Panc1 (cell line): ENCODE results near the gene CATSPERD. TPM values are rescaled to one million over a fixed set of nuclear protein-coding genes. Genes with fewer than 3 reads are reported as not detected.

ENCODE experiments used
- ATAC-seq: fragments of 200-7000 bp; cut with Tn5 transposase; 2 replicates; pipeline ENCODE4 v1.9.1; 2020; ENCODE audit warnings: mild to moderate bottlenecking, moderate library complexity
- BruUV-seq: library from RNA; stranded (reverse); fragments of 400-500 nt; replicated peaks from 2 replicates; lab custom pipeline; 2021; lab: Mats Ljungman, UMichigan
- CTCF ChIA-PET: fragments of 300-600 bp; sonication (Branson Sonifier 250); formaldehyde crosslinking; loops from one replicate; lab custom pipeline; 2022; ENCODE audit warnings: antibody characterized with exemption; lab: Charles Lee
- POLR2A ChIA-PET: fragments of 300-600 bp; sonication (Branson Sonifier 250); formaldehyde crosslinking; loops from one replicate; lab custom pipeline; 2022; ENCODE audit warnings: antibody characterized with exemption; lab: Charles Lee
- DNase-seq: peaks from one replicate; pipeline ENCODE4 v3.0.0-alpha.2; 2010; ENCODE audit warnings: low read depth, low spot score
- H3K27ac ChIP-seq: 2 replicates; pipeline ENCODE4 v1.5.1; 2011; ENCODE audit warnings: mild to moderate bottlenecking, low read length, inconsistent platforms
- H3K27me3 ChIP-seq: fragments of 200-500 bp; sonication (Bioruptor generic); 2 replicates; pipeline ENCODE4 v1.6.0; 2014; ENCODE audit warnings: low read length, inconsistent platforms; ENCODE audit not compliant: control insufficient read depth, insufficient read depth
- H3K36me3 ChIP-seq: fragments of 200-500 bp; sonication (Bioruptor generic); 2 replicates; pipeline ENCODE4 v1.5.1; 2014; ENCODE audit warnings: inconsistent platforms, mild to moderate bottlenecking, low read length, moderate library complexity; ENCODE audit not compliant: control insufficient read depth, insufficient read depth
- H3K4me1 ChIP-seq: 2 replicates; pipeline ENCODE4 v1.5.1; 2011; ENCODE audit warnings: inconsistent platforms, mild to moderate bottlenecking, low read length, moderate library complexity; ENCODE audit not compliant: control insufficient read depth, insufficient read depth
- H3K4me3 ChIP-seq, 2 experiments: 2 replicates each; pipeline ENCODE4 v1.5.1; 2011 to 2012; ENCODE audit warnings: low read depth in 2 of 2, low read length in 2 of 2, mild to moderate bottlenecking in 2 of 2, inconsistent platforms in 1 of 2, moderate library complexity in 1 of 2
- H3K9me3 ChIP-seq: fragments of 200-500 bp; sonication (Bioruptor generic); 2 replicates; pipeline ENCODE4 v1.5.1; 2014; ENCODE audit warnings: low read depth, mild to moderate bottlenecking, inconsistent platforms, low read length, moderate library complexity; ENCODE audit not compliant: control insufficient read depth, insufficient read depth
- POLR2AphosphoS5 ChIP-seq: IDR thresholded peaks from 2 replicates; pipeline ENCODE4 v1.6.1; 2012; ENCODE audit warnings: mild to moderate bottlenecking, low read depth, low read length, moderate library complexity
- SIN3A ChIP-seq: IDR thresholded peaks from 2 replicates; pipeline ENCODE4 v1.6.1; 2012; ENCODE audit warnings: low read depth, mild to moderate bottlenecking, low read length, moderate library complexity, borderline replicate concordance; ENCODE audit not compliant: insufficient read depth
- TCF7L2 ChIP-seq: IDR thresholded peaks from 2 replicates; pipeline ENCODE4 v1.6.1; 2011; ENCODE audit warnings: mild to moderate bottlenecking, low read depth, low read length, inconsistent platforms
- in situ Hi-C: cut with HindIII; loops from 2 replicates; pipeline ENCODE4 v1.10.0; 2016; ENCODE audit warnings: low sequenced_read_pairs, low pct_unique_long_range_greater_than_20kb
- intact Hi-C: fragments of 100-400 bp; cut with micrococcal nuclease; formaldehyde crosslinking; loops from one replicate; pipeline ENCODE4 v1.10.0; 2022; ENCODE audit not compliant: unreplicated experiment
- total RNA-seq: library from RNA; stranded (reverse); gene quantifications from one replicate; pipeline ENCODE4 v1.2.1, GENCODE V29; 2021; ENCODE audit not compliant: unreplicated experiment
- TF ChIP-seq, protein P1 (sequence below): fragments of 450-650 bp; IDR thresholded peaks from 2 replicates; pipeline ENCODE4 v1.5.1; 2017; ENCODE audit warnings: mild to moderate bottlenecking
- TF ChIP-seq, protein P2 (sequence below), 2 experiments: IDR thresholded peaks; 2 replicates each; pipeline ENCODE4 v1.6.1; 2011 to 2012; ENCODE audit warnings: low read depth in 2 of 2, control low read depth in 1 of 2, low read length in 1 of 2, mild to moderate bottlenecking in 1 of 2, moderate library complexity in 1 of 2; ENCODE audit not compliant: insufficient read depth in 1 of 2

The CATSPERD gene
- total RNA-seq, 1 experiment from 2014 or later: 0.08 TPM

DNA sequence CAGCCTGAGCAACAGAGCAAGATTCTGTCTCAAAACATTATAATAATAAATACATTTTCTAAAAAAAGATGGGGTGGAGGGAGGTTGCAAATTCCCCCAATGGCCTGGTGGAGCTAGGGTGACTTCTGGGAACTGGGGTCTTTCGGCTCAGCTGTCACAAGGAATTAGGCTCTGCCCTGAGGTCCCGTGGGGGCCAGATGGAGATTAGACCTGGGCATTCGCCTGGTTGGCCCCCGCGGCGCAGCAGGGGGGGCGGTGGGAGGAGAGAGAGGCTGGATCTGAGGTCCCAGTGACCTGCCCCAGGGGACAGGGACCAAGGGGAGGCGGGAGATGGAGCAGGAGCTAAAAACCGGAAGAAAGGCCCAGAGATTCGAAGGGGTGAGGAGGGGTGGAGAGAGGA lies 104.3 kb downstream of the CATSPERD start:
- POLR2A ChIA-PET: interaction anchor here (0.5 kb wide), 1 partner anchor 106 kb away, joined by 3 read pairs; no protein-coding TSS in a partner anchor
- in situ Hi-C loops: no loop called here
- TF ChIP-seq, protein P1, sequence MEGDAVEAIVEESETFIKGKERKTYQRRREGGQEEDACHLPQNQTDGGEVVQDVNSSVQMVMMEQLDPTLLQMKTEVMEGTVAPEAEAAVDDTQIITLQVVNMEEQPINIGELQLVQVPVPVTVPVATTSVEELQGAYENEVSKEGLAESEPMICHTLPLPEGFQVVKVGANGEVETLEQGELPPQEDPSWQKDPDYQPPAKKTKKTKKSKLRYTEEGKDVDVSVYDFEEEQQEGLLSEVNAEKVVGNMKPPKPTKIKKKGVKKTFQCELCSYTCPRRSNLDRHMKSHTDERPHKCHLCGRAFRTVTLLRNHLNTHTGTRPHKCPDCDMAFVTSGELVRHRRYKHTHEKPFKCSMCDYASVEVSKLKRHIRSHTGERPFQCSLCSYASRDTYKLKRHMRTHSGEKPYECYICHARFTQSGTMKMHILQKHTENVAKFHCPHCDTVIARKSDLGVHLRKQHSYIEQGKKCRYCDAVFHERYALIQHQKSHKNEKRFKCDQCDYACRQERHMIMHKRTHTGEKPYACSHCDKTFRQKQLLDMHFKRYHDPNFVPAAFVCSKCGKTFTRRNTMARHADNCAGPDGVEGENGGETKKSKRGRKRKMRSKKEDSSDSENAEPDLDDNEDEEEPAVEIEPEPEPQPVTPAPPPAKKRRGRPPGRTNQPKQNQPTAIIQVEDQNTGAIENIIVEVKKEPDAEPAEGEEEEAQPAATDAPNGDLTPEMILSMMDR: no peak
- TF ChIP-seq POLR2AphosphoS5 (no peak), SIN3A (no peak), TCF7L2 (no peak)
- TF ChIP-seq, protein P2, sequence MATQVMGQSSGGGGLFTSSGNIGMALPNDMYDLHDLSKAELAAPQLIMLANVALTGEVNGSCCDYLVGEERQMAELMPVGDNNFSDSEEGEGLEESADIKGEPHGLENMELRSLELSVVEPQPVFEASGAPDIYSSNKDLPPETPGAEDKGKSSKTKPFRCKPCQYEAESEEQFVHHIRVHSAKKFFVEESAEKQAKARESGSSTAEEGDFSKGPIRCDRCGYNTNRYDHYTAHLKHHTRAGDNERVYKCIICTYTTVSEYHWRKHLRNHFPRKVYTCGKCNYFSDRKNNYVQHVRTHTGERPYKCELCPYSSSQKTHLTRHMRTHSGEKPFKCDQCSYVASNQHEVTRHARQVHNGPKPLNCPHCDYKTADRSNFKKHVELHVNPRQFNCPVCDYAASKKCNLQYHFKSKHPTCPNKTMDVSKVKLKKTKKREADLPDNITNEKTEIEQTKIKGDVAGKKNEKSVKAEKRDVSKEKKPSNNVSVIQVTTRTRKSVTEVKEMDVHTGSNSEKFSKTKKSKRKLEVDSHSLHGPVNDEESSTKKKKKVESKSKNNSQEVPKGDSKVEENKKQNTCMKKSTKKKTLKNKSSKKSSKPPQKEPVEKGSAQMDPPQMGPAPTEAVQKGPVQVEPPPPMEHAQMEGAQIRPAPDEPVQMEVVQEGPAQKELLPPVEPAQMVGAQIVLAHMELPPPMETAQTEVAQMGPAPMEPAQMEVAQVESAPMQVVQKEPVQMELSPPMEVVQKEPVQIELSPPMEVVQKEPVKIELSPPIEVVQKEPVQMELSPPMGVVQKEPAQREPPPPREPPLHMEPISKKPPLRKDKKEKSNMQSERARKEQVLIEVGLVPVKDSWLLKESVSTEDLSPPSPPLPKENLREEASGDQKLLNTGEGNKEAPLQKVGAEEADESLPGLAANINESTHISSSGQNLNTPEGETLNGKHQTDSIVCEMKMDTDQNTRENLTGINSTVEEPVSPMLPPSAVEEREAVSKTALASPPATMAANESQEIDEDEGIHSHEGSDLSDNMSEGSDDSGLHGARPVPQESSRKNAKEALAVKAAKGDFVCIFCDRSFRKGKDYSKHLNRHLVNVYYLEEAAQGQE (IDR thresholded peaks at IDR 0.05; ENCODE audit: insufficient read depth in 1 of 2, low read depth in 2 of 2, low read length in 1 of 2): no peak
- H3K4me3 ChIP-seq: no peak overlapping the region
- no peaks in the 10 kb centered on the region for H3K9me3 ChIP-seq
- no peaks in the 10 kb centered on the region for H3K27me3 ChIP-seq
- peaks cover 8% of the 10 kb centered on the region for H3K4me1 ChIP-seq
- no TSS peak for BruUV-seq
- ATAC-seq: no peak
- intact Hi-C loops: no loop called here
- no peak for DNase-seq
- CTCF ChIA-PET: interaction anchor here (0.5 to 1.4 kb wide), 4 partner anchors 20 to 75 kb away, joined by 5 to 16 read pairs (median 10); partner anchors contain the start of gene NRTN
- no peaks in the 10 kb centered on the region for H3K36me3 ChIP-seq
- no peak overlapping the region for H3K27ac ChIP-seq

DNA sequence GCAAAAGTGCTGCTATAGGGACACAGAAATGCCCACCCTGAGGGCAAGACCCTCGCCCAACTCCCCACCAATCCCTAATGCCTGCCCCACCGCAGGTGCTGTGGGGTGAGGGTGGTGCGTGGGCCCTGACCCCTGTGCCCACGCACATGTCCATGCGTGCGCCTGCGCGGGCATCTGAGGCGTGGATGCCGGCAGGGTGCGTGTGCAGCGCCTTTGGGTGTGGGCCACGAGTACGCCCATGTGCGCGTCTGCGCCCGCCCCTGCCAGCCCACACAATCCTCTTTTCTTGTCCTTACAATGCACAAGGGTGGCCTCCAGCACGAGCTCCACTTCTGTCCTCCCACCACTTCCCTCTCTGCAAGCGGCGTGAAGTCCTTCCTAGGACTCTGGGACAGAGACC lies 104.7 kb downstream of the CATSPERD start:
- no TSS peak for BruUV-seq
- H3K4me1 ChIP-seq: peaks cover 8% of the 10 kb centered on the region

More for the DNA sequence above, 104.7 kb downstream of the CATSPERD start:
- intact Hi-C loops (no loop called here), in situ Hi-C loops (no loop called here)
- TF ChIP-seq, protein P1: no peak
- TF ChIP-seq POLR2AphosphoS5 (no peak), TCF7L2 (no peak), SIN3A (no peak)
- TF ChIP-seq, protein P2 (IDR thresholded peaks at IDR 0.05; ENCODE audit: insufficient read depth in 1 of 2, low read depth in 2 of 2, low read length in 1 of 2): no peak
- CTCF ChIA-PET: interaction anchor here (0.5 to 1.4 kb wide), 4 partner anchors 21 to 75 kb away, joined by 5 to 16 read pairs (median 10); partner anchors contain the start of gene NRTN
- no peak overlapping the region for H3K4me3 ChIP-seq
- H3K27me3 ChIP-seq: no peaks in the 10 kb centered on the region
- H3K27ac ChIP-seq: no peak overlapping the region
- H3K36me3 ChIP-seq: no peaks in the 10 kb centered on the region
- H3K9me3 ChIP-seq: no peaks in the 10 kb centered on the region
- ATAC-seq: no peak
- DNase-seq: no peak
- POLR2A ChIA-PET: interaction anchor here (0.5 kb wide), 1 partner anchor 106 kb away, joined by 3 read pairs; no protein-coding TSS in a partner anchor
